GM20431 (cell line): ENCODE data around the gene MACROD1.

Experiments used
- in situ Hi-C: fragments of 300-500 bp; cut with MseI, MboI; formaldehyde crosslinking; loops from one replicate; pipeline ENCODE4 v1.15.0; 2020; ENCODE audit warnings: low sequenced_read_pairs; ENCODE audit not compliant: unreplicated experiment

Gene MACROD1, protein sequence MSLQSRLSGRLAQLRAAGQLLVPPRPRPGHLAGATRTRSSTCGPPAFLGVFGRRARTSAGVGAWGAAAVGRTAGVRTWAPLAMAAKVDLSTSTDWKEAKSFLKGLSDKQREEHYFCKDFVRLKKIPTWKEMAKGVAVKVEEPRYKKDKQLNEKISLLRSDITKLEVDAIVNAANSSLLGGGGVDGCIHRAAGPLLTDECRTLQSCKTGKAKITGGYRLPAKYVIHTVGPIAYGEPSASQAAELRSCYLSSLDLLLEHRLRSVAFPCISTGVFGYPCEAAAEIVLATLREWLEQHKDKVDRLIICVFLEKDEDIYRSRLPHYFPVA

DNA sequence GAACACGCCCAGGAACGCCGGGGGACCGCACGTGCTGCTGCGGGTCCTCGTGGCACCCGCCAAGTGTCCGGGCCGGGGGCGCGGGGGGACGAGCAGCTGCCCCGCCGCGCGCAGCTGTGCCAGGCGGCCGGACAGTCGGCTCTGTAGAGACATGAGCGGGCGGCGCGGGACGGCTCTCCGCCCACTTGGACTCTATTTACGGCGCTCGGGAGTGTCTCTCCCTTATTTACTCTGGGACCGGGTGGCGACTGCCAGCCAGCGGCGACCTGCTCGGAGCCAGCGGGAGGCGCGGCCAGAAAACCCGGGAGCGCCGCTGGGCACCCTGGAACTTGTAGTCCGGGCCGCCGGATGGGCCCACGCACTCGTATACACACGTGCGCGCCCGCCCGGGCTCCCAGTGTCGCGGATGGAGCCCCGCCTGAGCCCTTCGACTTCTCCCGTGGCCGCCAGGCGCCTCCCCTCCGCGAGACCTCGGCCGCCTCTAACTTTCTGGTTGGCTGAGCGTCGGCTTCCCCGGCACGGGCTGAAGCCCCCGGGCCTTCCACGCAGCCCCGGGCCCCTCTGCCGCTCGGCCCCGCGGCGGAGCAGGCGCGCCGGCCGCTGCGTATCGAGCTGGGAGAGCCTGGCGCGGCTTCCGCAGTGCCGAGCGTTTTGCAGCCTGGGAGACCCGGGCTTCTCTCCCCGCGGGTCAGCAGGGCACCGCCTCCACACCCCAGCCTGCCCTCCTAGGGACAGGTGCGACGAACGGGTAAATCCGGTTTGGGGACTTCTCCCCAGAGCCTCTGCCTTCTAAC is at the start of gene MACROD1:
MACROD1 (minus strand) TSS at position 272 of the 794 bp plus-strand sequence; CDS start at position 153, 119 bp downstream.
- in situ Hi-C loops = no loop called here

DNA sequence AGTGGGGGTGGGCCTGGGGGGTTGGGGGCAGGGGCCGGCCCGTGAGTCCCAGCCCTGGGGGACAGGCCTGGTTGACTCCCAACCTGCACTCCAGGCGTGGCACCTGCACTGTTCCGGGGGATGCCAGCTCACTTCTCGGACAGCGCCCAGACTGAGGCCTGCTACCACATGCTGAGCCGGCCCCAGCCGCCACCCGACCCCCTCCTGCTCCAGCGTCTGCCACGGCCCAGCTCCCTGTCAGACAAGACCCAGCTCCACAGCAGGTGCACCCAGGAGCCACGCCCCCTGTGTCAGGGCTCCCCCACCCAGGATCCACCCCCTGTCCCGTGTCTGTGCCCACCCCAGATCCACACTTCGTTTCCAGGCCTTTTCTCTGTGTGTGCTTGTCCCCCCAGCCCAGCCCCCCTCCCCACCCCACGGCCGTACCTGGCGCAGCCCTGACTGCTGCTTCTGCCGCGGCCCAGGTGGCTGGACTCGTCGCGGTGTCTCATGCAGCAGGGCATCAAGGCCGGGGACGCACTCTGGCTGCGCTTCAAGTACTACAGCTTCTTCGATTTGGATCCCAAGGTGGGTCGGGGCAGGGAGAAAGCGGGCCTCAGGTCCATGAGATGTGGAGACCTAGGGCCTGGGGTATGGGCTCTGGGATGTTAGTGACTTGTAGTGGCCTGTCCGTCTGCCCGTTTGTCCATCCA is 45.4 kb upstream of the MACROD1 start:
- in situ Hi-C loops = no loop called here

DNA sequence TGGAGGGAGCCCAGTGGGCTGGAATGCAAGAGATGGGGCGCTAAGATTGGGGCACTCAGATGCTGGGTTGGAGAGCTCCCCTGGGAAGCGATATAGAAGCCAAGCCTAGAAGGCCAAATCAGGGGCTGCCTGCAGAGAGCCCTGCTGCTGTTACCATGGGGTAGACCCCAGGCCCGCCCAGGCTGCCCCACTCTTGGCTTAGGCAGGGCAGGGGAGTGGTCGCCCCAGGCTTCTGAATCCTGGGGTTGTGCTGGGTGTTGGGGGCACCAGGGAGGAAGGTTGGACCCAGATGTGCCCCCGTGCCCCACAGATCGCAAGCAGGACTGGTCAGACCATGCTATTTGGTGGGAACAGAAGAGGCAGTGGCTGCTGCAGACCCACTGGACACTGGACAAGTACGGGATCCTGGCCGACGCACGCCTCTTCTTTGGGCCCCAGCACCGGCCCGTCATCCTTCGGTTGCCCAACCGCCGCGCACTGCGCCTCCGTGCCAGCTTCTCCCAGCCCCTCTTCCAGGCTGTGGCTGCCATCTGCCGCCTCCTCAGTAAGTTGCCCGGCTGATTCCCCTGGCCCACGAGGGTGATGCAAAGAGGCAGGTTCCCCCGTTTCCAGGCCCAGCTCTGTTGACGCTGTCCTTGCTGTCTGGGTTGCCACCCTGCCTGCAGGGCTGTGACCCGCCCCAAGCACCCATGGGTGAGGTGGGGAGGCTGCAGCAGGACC is 44.5 kb upstream of the MACROD1 start:
- in situ Hi-C loops = no loop called here

DNA sequence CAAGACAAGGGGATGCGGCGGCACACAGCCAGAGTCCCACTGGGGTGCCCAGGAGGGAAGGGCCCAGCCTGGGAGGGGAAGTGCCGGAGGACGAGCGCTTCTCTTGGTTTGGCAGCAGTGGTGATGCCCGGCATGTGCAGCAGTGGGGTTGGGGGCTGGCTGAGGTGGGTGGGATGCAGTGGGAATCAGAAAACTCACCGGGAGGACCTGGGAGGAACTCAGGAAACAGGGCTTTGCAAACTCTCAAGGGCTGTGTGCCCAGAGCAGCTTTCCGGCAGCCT is 43.6 kb upstream of the MACROD1 start:
- in situ Hi-C loops = no loop called here

DNA sequence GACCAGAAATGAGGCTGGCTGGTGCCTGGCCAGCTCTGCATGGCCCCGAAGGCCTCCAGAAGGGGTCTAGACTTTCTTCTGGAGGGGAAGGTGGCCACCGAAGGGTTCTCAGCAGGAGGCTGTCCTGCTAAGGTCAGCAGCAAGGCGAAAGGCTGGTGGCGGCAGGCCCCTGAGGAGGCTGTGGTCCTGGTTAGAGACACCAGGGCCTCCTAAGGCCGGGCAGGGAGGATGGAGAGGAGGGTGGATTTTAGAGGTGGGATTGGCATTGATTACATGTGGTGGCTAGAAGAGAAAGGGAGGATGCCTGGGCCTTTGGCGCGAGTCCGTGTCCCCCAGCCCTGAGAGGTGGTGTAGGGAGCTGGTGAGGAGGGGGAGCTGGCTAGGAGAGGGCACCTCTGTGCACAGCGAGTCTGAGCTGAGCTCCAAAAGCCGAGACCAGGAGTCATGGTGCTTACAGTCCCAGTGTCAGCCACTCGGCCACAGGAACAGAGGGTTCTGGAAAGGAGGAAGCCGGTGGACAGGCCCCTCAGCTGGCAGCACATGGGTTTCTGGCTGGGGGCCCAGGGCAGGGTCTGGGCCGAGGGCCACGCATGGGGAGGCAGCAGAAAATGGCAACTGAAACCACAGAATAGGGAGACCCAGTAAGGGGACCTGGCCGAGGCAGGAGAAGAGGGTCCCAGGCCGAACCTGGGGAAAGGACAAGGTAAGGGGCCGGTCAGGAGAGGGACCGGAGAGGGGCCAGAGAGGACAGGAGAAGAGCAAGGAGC is 43.1 kb upstream of the MACROD1 start:
- in situ Hi-C loops = no loop called here

DNA sequence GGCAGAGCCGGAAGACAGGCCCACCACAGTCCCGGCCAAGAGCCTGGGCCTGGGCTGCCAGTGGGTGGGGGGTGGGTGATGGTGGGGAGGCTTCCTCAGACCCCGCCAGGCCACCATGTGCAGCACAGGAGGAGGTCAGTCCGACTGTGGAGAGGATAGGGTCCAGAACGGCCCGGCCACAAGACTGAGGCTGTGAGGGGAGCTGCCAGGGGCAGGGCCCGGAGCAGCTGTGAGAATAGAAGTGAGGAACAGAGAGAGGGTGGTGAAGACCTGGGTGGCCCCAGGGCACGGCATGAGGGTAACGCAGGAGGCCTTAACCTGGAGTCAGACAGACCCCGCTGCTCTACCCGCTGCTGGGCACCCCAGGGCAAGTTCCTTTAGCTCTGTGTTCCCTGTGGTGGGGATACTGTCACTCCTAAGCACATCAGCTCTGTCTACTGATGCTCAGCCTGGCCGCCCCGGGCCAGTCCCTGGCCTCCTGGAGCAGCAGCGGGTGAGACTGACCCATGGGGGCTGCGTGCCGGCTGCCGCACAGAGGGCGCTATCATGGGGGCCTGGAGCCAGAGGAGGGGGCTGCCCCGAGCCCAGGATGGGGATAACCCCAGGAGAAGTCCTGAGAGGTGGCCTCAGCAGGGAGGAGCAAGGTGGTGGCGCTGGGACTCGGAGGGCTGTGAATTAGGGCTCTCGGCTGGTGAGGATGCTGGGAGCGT is 42.3 kb upstream of the MACROD1 start:
- in situ Hi-C loops = no loop called here

DNA sequence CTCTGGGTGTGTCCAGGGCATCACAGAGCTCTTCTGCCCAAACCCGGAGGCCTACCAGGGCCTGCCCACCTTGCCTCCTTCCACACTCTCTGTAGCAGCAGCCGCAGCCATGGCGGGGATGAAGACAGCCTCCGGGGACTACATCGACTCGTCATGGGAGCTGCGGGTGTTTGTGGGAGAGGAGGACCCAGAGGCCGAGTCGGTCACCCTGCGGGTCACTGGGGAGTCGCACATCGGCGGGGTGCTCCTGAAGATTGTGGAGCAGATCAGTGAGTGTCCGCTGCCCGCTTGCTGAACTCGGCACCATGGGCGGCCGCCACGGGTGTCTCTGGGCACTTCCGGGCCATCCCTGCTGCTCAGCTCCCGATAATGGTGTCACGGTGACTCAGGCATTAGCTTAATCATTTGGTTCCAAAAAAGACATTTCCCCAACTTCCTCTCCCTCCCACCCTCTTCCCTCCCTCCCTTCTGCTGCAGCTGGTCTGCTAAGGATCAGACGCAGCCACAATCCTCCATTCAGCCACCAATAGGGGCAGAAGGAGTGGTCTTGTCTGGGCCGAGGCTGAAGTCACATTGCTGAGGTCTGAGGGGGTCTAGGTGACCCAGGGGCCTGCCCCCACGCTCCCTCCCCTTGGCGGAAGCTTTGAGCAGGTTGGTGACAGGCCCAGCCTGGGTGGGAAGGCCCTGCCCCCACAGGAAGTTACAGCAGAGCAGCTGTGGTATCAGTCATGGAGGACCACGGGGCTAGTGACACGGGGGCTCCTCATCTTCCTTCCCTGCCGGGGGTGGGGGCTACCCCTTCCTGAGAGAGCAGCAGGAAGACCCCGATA is 41.6 kb upstream of the MACROD1 start:
- in situ Hi-C loops = no loop called here

DNA sequence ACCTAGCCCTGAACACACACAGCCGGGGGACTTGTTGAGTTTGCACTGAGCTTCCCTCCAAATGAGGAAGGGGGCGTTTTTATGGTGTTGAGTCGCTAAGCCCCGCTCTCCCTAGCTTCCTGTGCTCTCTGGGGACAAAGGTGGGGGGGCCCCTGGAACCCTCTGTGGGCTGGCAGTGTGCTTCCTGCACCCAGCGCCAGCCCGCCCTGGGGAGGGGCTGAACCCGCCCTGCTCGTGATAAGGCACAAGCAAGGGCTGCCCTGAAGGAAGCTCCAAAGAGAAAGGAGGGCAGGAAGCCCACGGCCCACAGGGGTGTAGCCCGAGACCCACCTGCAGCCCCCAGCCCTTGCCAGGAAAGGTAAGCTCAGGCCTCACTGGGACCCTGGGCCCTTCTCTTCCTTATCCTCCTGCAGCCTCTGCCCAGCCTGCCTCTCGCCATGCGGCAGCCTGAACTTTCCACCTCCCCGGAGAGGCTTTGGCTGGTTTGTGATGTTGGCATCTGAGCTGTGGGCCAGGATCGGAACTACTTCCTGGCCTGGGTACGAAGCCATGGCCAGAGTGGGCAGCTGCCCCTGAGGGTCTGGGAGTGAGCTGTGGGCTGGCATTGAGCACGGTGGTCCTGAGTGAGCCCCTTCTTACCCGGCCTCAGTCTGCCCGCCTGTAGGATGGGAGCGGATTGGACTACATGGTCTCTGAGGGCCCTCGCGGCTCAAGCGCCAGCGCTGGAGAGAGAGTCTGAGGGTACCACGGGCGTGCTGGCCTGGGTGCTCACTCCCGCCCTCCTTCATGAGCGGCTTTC is 40.7 kb upstream of the MACROD1 start, which contains the start of gene FERMT3:
FERMT3 (plus strand) TSS at position 265 of the 799 bp plus-strand sequence. CDS start 644 bp downstream, outside the sequence.
- in situ Hi-C loops = no loop called here

DNA sequence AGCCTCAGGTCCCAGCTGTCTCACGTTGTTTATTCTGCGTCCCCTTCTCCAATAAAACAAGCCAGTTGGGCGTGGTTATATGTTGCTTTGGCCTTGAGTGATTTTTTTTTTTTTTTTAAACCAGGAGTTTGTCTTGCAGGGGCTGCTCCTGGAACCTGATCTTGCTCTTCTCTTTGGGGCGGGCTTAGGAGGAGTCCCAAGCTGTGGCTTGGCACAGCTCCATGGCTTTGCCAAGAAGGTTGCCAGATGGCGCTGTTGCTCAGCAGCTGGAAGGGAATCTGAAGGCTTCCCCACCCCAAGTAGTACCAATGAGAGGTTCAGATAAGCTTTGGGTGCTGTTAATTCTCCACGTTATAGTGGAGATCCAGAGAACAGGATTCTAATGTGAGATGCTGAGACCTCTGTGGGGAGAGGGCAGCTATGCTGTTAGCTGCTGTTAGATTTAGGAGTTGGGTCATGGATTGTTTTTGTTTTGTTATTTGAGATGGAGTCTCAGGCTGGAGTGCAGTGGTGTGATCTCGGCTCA is 38.6 kb upstream of the MACROD1 start:
- in situ Hi-C loops = no loop called here

DNA sequence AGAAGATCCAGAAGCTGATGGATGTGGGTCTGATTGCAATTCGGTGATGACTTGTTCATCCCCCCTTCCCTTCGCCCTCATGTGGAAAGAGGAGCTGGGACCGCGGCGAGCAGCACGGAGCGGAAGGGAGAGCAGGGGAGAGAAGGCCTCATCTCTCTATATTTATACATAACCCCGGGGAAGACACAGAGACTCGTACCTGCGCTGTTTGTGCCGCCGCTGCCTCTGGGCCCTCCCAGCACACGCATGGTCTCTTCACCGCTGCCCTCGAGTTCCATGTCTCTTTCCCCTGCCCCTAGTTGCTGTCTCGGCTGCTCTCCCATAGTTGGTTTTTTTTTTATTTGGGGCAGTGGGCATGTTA is 38.1 kb upstream of the MACROD1 start:
- in situ Hi-C loops = no loop called here

DNA sequence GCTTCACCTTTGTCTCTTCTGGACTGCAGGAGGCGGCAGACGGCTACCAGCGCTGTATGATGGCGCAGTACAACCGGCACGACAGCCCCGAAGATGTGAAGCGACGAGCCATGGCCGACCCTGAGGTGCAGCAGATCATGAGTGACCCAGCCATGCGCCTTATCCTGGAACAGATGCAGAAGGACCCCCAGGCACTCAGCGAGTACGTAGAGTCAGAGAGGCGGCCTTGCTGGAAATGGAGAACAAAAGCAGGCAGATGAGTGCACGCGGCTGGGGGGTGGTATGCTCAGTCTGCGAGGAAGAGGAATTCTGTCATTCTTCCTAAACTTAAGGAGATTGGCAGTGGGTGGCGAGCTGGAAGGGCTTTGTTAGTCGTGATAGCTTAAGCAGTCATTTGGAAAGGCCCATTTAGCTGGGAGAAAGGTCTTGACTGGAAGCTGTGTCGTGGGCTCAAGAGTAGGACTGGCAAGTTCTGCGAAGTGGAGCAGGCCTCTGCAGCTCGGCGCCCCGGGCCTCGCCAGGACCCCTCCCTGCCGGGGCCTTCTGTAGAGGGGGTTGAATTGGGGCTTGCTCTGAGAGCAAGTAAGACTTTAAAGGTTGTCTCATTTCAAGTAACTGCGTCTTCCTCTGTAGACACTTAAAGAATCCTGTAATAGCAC is 37.6 kb upstream of the MACROD1 start:
- in situ Hi-C loops = no loop called here

DNA sequence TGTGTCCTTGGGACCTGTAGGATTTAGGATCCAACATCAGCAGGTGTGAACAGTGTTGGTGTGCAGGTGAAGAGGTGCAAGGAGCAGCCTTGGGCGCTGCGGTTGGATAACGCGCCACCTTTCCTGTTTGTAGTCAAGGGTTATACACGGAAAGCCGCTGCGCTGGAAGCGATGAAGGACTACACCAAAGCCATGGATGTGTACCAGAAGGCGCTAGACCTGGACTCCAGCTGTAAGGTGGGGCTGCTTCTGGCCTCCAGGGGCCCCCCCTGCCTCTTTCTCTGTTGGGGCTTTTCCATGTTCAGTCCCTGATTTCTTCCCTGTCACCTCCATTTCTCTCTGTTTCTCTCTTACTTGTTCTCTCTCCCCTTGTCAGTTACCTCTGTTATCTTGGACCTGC is 37.1 kb upstream of the MACROD1 start:
- in situ Hi-C loops = no loop called here

DNA sequence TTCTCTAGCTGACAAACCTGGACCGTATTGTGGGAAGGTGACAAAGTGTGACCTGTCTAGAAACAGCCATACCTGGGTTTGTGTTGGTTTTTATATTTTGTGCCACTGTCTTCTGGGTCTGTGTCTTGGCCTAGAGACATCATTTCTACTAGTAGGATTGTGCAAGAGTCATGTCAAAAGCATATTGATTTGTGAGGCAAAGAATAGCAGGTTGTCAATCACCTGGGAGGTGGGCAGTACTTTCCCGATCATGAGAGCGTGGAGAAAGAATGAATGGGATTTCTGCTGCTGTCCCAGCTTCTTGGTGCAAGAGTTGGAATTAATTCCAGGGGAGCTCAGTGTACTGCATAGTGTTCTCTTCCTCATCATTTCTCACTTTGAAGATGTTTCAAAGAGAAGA is 35.6 kb upstream of the MACROD1 start:
- in situ Hi-C loops = no loop called here

DNA sequence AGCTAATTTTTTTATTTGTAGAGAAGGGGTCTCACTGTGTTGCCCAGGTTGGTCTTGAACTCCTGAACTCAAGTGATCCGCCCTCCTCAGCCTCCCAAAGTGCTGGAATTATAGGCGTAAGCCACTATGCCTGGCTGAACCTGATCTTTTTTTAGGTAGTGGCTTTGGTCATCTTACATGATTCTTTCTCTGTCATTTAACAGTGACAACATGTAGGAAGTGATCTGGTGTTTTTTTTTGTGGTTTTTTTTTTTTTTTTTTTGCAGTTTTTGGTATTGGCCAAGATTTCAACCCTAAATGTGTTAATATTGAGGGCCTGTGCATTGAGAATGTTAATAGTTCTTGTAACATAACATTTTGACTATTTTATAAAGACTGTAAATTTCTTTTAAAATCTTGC is 32.6 kb upstream of the MACROD1 start:
- in situ Hi-C loops = no loop called here

DNA sequence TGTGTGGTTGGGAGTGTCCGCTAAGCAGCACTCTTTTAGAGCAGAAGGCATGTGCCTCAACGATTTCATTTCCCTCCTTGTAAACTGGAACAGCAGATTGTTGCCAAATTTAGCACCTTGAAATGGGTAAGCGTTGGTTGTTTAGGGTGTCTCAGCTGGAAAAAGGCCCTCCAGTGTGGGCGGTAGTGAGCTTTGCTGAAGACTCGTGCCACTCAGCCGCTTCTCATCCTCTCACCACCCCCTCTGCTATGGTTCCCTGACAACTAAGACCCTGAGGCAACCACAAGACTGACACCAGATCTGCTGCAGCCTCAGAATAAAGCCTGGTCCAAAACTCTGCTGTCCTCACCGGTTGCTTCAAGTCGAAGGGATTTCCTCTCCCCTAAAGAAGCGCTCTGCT is 30.7 kb upstream of the MACROD1 start:
- in situ Hi-C loops = no loop called here

DNA sequence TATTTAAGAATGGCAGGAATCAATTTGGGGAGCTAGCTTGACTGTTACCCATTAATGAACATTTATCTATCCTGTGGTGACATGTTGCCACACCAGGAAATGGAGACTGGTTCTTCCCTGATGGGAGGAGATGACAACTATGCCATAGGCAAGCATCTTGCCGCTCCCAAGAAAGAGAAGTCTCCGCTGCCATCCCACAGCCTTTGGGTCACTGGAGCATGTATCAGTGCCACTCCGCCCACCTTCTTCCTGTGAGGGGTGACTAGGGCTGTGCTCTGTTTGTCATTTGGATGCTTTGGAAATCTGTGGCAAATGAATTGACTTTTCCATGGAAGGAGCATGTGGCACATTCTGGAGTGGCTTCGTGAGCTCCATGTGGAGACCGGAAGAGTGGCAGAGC is 26.5 kb upstream of the MACROD1 start:
- in situ Hi-C loops = no loop called here
